ENCODE results near the gene CDH22. TPM values are rescaled to one million over a fixed set of nuclear protein-coding genes. Genes with fewer than 3 reads are reported as not detected.

The CDH22 gene
- total and polyA plus RNA-seq, 4 donors = not detected

- DNase-seq (no peak), ATAC-seq (ENCODE audit: low FRiP score) (no peak)
- Histone ChIP-seq H3K27ac (ENCODE audit: low read depth in 1 of 2, low read length in 2 of 2) (no peak overlapping the region), H3K4me1 (ENCODE audit: control insufficient read depth in 1 of 2, insufficient read depth in 2 of 2, low read length in 2 of 2) (no peaks in the 10 kb centered on the region), H3K27me3 (ENCODE audit: control insufficient read depth in 1 of 2, insufficient read depth in 2 of 2, low read length in 1 of 2) (no peaks in the 10 kb centered on the region), H3K9me3 (ENCODE audit: control insufficient read depth, low read length) (no peaks in the 10 kb centered on the region), H3K36me3 (ENCODE audit: control insufficient read depth in 1 of 2, insufficient read depth in 2 of 2, low read length in 1 of 2) (no peaks in the 10 kb centered on the region), H3K4me3 (ENCODE audit: low read length in 2 of 2) (no peak overlapping the region)
- intact Hi-C loops (cut with DNase I) = no loop called here
- 23 to 27% methylated on average over 18 of the region's 18 CpGs for WGBS, 2 donors
Observed at GRCh38 chr20:46188866-46189541, 119.3 kb downstream of the CDH22 start.

- no peaks in the 10 kb centered on the region for H3K9me3 ChIP-seq (ENCODE audit: control insufficient read depth, low read length)
- no peaks in the 10 kb centered on the region for H3K27me3 ChIP-seq (ENCODE audit: control insufficient read depth in 1 of 2, insufficient read depth in 2 of 2, low read length in 1 of 2)
- H3K27ac ChIP-seq (ENCODE audit: low read depth in 1 of 2, low read length in 2 of 2) = no peak overlapping the region
- 71 to 76% methylated on average over 5 of the region's 5 CpGs for WGBS, 2 donors
- no peaks in the 10 kb centered on the region for H3K36me3 ChIP-seq (ENCODE audit: control insufficient read depth in 1 of 2, insufficient read depth in 2 of 2, low read length in 1 of 2)
- no peak overlapping the region for H3K4me3 ChIP-seq (ENCODE audit: low read length in 2 of 2)
- intact Hi-C loops (cut with DNase I) = no loop called here
- DNase-seq = no peak
- ATAC-seq (ENCODE audit: low FRiP score) = no peak
- no peaks in the 10 kb centered on the region for H3K4me1 ChIP-seq (ENCODE audit: control insufficient read depth in 1 of 2, insufficient read depth in 2 of 2, low read length in 2 of 2)
Observed at GRCh38 chr20:46186210-46186609, 122.1 kb downstream of the CDH22 start.

- Histone ChIP-seq H3K27me3 (ENCODE audit: control insufficient read depth in 1 of 2, insufficient read depth in 2 of 2, low read length in 1 of 2) (no peaks in the 10 kb centered on the region), H3K9me3 (ENCODE audit: control insufficient read depth, low read length) (no peaks in the 10 kb centered on the region), H3K4me1 (ENCODE audit: control insufficient read depth in 1 of 2, insufficient read depth in 2 of 2, low read length in 2 of 2) (no peaks in the 10 kb centered on the region), H3K36me3 (ENCODE audit: control insufficient read depth in 1 of 2, insufficient read depth in 2 of 2, low read length in 1 of 2) (no peaks in the 10 kb centered on the region), H3K27ac (ENCODE audit: low read depth in 1 of 2, low read length in 2 of 2) (no peak overlapping the region), H3K4me3 (ENCODE audit: low read length in 2 of 2) (no peak overlapping the region)
- intact Hi-C loops (cut with DNase I) = no loop called here
- no peak for DNase-seq
- WGBS, 2 donors = 85 to 87% methylated on average over 3 of the region's 3 CpGs
- no peak for ATAC-seq (ENCODE audit: low FRiP score)
Observed at GRCh38 chr20:46185353-46185752, 122.9 kb downstream of the CDH22 start.

GRCh38 chr20:46183768-46184167 is 124.5 kb downstream of the CDH22 start:
- Histone ChIP-seq H3K27me3 (ENCODE audit: control insufficient read depth in 1 of 2, insufficient read depth in 2 of 2, low read length in 1 of 2) (no peaks in the 10 kb centered on the region), H3K27ac (ENCODE audit: low read depth in 1 of 2, low read length in 2 of 2) (no peak overlapping the region), H3K4me1 (ENCODE audit: control insufficient read depth in 1 of 2, insufficient read depth in 2 of 2, low read length in 2 of 2) (no peaks in the 10 kb centered on the region), H3K9me3 (ENCODE audit: control insufficient read depth, low read length) (no peaks in the 10 kb centered on the region), H3K36me3 (ENCODE audit: control insufficient read depth in 1 of 2, insufficient read depth in 2 of 2, low read length in 1 of 2) (no peaks in the 10 kb centered on the region), H3K4me3 (ENCODE audit: low read length in 2 of 2) (no peak overlapping the region)
- intact Hi-C loops (cut with DNase I) = no loop called here
- DNase-seq (no peak), ATAC-seq (ENCODE audit: low FRiP score) (no peak)
- WGBS, 2 donors = 82 to 84% methylated on average over 5 of the region's 5 CpGs

- DNase-seq (no peak), ATAC-seq (ENCODE audit: low FRiP score) (no peak)
- intact Hi-C loops (cut with DNase I) = no loop called here
- H3K27me3 ChIP-seq (ENCODE audit: control insufficient read depth in 1 of 2, insufficient read depth in 2 of 2, low read length in 1 of 2) = no peaks in the 10 kb centered on the region
- H3K4me1 ChIP-seq (ENCODE audit: control insufficient read depth in 1 of 2, insufficient read depth in 2 of 2, low read length in 2 of 2) = no peaks in the 10 kb centered on the region
- 18 to 31% methylated on average over 13 of the region's 13 CpGs for whole genome bisulfite sequencing, 2 donors
- H3K4me3 ChIP-seq (ENCODE audit: low read length in 2 of 2) = no peak overlapping the region
- H3K9me3 ChIP-seq (ENCODE audit: control insufficient read depth, low read length) = no peaks in the 10 kb centered on the region
- H3K36me3 ChIP-seq (ENCODE audit: control insufficient read depth in 1 of 2, insufficient read depth in 2 of 2, low read length in 1 of 2) = no peaks in the 10 kb centered on the region
- no peak overlapping the region for H3K27ac ChIP-seq (ENCODE audit: low read depth in 1 of 2, low read length in 2 of 2)
Observed at GRCh38 chr20:46182276-46183200, 125.8 kb downstream of the CDH22 start.

GRCh38 chr20:46179862-46180261 is 128.4 kb downstream of the CDH22 start:
- Histone ChIP-seq H3K9me3 (ENCODE audit: control insufficient read depth, low read length) (no peaks in the 10 kb centered on the region), H3K27ac (ENCODE audit: low read depth in 1 of 2, low read length in 2 of 2) (no peak overlapping the region), H3K4me1 (ENCODE audit: control insufficient read depth in 1 of 2, insufficient read depth in 2 of 2, low read length in 2 of 2) (no peaks in the 10 kb centered on the region), H3K27me3 (ENCODE audit: control insufficient read depth in 1 of 2, insufficient read depth in 2 of 2, low read length in 1 of 2) (peaks cover 0 to 3% of the 10 kb centered on the region in 2 donors), H3K36me3 (ENCODE audit: control insufficient read depth in 1 of 2, insufficient read depth in 2 of 2, low read length in 1 of 2) (no peaks in the 10 kb centered on the region), H3K4me3 (ENCODE audit: low read length in 2 of 2) (no peak overlapping the region)
- ATAC-seq (ENCODE audit: low FRiP score) (no peak), DNase-seq (no peak)
- 45 to 46% methylated on average over 8 of the region's 8 CpGs for WGBS, 2 donors
- intact Hi-C loops (cut with DNase I) = loop anchor here in 1 of 2 donors (10.0 kb wide), 1 partner anchor 155 kb away; the partner anchor contains the start of gene SLC12A5

GRCh38 chr20:46178891-46179290 is 129.4 kb downstream of the CDH22 start:
- Histone ChIP-seq H3K27me3 (ENCODE audit: control insufficient read depth in 1 of 2, insufficient read depth in 2 of 2, low read length in 1 of 2) (peaks cover 0 to 4% of the 10 kb centered on the region in 2 donors), H3K4me3 (ENCODE audit: low read length in 2 of 2) (no peak overlapping the region)
- intact Hi-C loops (cut with DNase I) = loop anchor here in 1 of 2 donors (10.0 kb wide), 1 partner anchor 154 kb away; the partner anchor contains the start of gene SLC12A5

GRCh38 chr20:46177768-46178167 is 130.5 kb downstream of the CDH22 start:
- H3K27ac ChIP-seq (ENCODE audit: low read depth in 1 of 2, low read length in 2 of 2) = no peak overlapping the region
- H3K36me3 ChIP-seq (ENCODE audit: control insufficient read depth in 1 of 2, insufficient read depth in 2 of 2, low read length in 1 of 2) = no peaks in the 10 kb centered on the region
- H3K4me3 ChIP-seq (ENCODE audit: low read length in 2 of 2) = no peak overlapping the region
- no peaks in the 10 kb centered on the region for H3K4me1 ChIP-seq (ENCODE audit: control insufficient read depth in 1 of 2, insufficient read depth in 2 of 2, low read length in 2 of 2)
- H3K9me3 ChIP-seq (ENCODE audit: control insufficient read depth, low read length) = no peaks in the 10 kb centered on the region
- intact Hi-C loops (cut with DNase I) = loop anchor here in 1 of 2 donors (10.0 kb wide), 1 partner anchor 153 kb away; the partner anchor contains the start of gene SLC12A5
- DNase-seq = peak in 1 of 2 donors; percentile 39
- no peak for ATAC-seq (ENCODE audit: low FRiP score)
- WGBS, 2 donors = 90 to 91% methylated on average over 15 of the region's 15 CpGs
- peaks cover 0 to 4% of the 10 kb centered on the region in 2 donors for H3K27me3 ChIP-seq (ENCODE audit: control insufficient read depth in 1 of 2, insufficient read depth in 2 of 2, low read length in 1 of 2)

More at GRCh38 chr20:46178891-46179290, 129.4 kb downstream of the CDH22 start:
- WGBS, 2 donors = 45 to 48% methylated on average over 8 of the region's 8 CpGs
- ATAC-seq (ENCODE audit: low FRiP score) = no peak
- DNase-seq = no peak
- H3K9me3 ChIP-seq (ENCODE audit: control insufficient read depth, low read length) = no peaks in the 10 kb centered on the region
- no peaks in the 10 kb centered on the region for H3K4me1 ChIP-seq (ENCODE audit: control insufficient read depth in 1 of 2, insufficient read depth in 2 of 2, low read length in 2 of 2)
- H3K27ac ChIP-seq (ENCODE audit: low read depth in 1 of 2, low read length in 2 of 2) = no peak overlapping the region
- H3K36me3 ChIP-seq (ENCODE audit: control insufficient read depth in 1 of 2, insufficient read depth in 2 of 2, low read length in 1 of 2) = no peaks in the 10 kb centered on the region

All from aorta (tissue), 5 donors.